Bronchial epithelial cell (primary cell): ENCODE measurements around the gene CADM1. TPM values are rescaled to one million over a fixed set of nuclear protein-coding genes. Genes with fewer than 3 reads are reported as not detected.

ENCODE experiments used
- DNase-seq: peaks from one replicate; pipeline ENCODE4 v3.0.0-alpha.2; 2010; ENCODE audit warnings: low read depth
- FAIRE-seq: peaks from 2 replicates; lab custom pipeline; 2011; peaks lifted over from hg19 to GRCh38; lab: Jason Lieb, UNC
- H3K27me3 ChIP-seq: 2 replicates; pipeline ENCODE4 v1.5.1; 2011; ENCODE audit warnings: low read length; ENCODE audit not compliant: control insufficient read depth, insufficient read depth
- H3K36me3 ChIP-seq: 2 replicates; pipeline ENCODE4 v1.5.1; 2011; ENCODE audit warnings: low read length; ENCODE audit not compliant: control insufficient read depth, insufficient read depth
- H3K4me3 ChIP-seq: 2 replicates; pipeline ENCODE4 v1.5.1; 2011; ENCODE audit warnings: mild to moderate bottlenecking, low read depth, low read length, control low read depth
- CTCF ChIP-seq: IDR thresholded peaks from 2 replicates; pipeline ENCODE4 v1.5.1; 2011; ENCODE audit warnings: mild to moderate bottlenecking, moderate library complexity, low read length, control low read depth, inconsistent platforms; ENCODE audit not compliant: insufficient read depth, severe bottlenecking
- total RNA-seq: library from RNA; depleted of rRNA; stranded (reverse); fragments of >200 nt; gene quantifications from 2 replicates; pipeline ENCODE4 v1.2.1, GENCODE V29; 2014

Gene CADM1
- total RNA-seq, 1 donor from 2014 or later = 1.6 TPM

GRCh38 chr11:115522302-115522701 is 18.1 kb upstream of the CADM1 start:
- FAIRE-seq (no peak), DNase-seq (no peak)
- Histone ChIP-seq H3K27me3 (no peaks in the 10 kb centered on the region), H3K4me3 (no peak overlapping the region), H3K36me3 (no peaks in the 10 kb centered on the region)
- TF ChIP-seq CTCF = no peak

GRCh38 chr11:115521825-115522224 is 17.6 kb upstream of the CADM1 start:
- no peaks in the 10 kb centered on the region for H3K27me3 ChIP-seq
- no peak overlapping the region for H3K4me3 ChIP-seq
- no peaks in the 10 kb centered on the region for H3K36me3 ChIP-seq
- TF ChIP-seq CTCF = no peak
- FAIRE-seq (no peak), DNase-seq (no peak)

GRCh38 chr11:115518983-115519628 is 14.9 kb upstream of the CADM1 start:
- no peak for DNase-seq
- no peak for TF ChIP-seq CTCF
- Histone ChIP-seq H3K36me3 (no peaks in the 10 kb centered on the region), H3K27me3 (no peaks in the 10 kb centered on the region), H3K4me3 (no peak overlapping the region)
- no peak for FAIRE-seq

GRCh38 chr11:115515647-115516395 is 11.6 kb upstream of the CADM1 start:
- Histone ChIP-seq H3K4me3 (no peak overlapping the region), H3K36me3 (no peaks in the 10 kb centered on the region), H3K27me3 (no peaks in the 10 kb centered on the region)
- TF ChIP-seq CTCF = no peak
- FAIRE-seq (no peak), DNase-seq (no peak)

- no peak for TF ChIP-seq CTCF
- Histone ChIP-seq H3K4me3 (no peak overlapping the region), H3K36me3 (no peaks in the 10 kb centered on the region), H3K27me3 (peaks cover 5% of the 10 kb centered on the region)
- DNase-seq (no peak), FAIRE-seq (no peak)
Measured at GRCh38 chr11:115506954-115507675, 2.9 kb upstream of the CADM1 start.
